ENCODE results near the gene SAMD10. TPM values are rescaled to one million over a fixed set of nuclear protein-coding genes. Genes with fewer than 3 reads are reported as not detected.

The SAMD10 gene
- total and polyA plus RNA-seq, 2 experiments from 2014 or later: 1.6 to 11.0 TPM

- Histone ChIP-seq H3K27me3 (no peaks in the 10 kb centered on the region), H3K36me3 (replicated peaks; ENCODE audit: insufficient read depth, low read depth) (no peaks in the 10 kb centered on the region), H4K20me1 (ENCODE audit: insufficient read depth, poor library complexity, severe bottlenecking) (peaks cover 6% of the 10 kb centered on the region), H3K79me2 (peaks cover 14% of the 10 kb centered on the region), H2AFZ (no peak overlapping the region), H3K4me1 (ENCODE audit: insufficient read depth) (peaks cover 5% of the 10 kb centered on the region), H3K4me3 (no peak overlapping the region), H3K9me2 (replicated peaks; ENCODE audit: insufficient read depth) (no peaks in the 10 kb centered on the region), H3K4me2 (no peak overlapping the region), H3K9me3 (ENCODE audit: low read depth) (no peaks in the 10 kb centered on the region), H3K27ac (no peak overlapping the region)
- WGBS (ENCODE audit: low lambda C conversion rate, missing lambda C conversion rate): 96% methylated on average over 15 of the region's 17 CpGs
- no peak for DNase-seq (ENCODE audit: low spot score)
- TF ChIP-seq EZH2phosphoT487 (IDR thresholded peaks at IDR 0.05; ENCODE audit: low read depth, severe bottlenecking, unreplicated experiment): no peak
- no peak for TF ChIP-seq CTCF (IDR thresholded peaks at IDR 0.05; ENCODE audit: poor library complexity)
- no peak for TF ChIP-seq EZH2 (IDR thresholded peaks at IDR 0.05; ENCODE audit: borderline replicate concordance)
These were observed 19.8 kb downstream of the SAMD10 start for GRCh38 chr20:63959699-63960075.

- Histone ChIP-seq H3K79me2 (peaks cover 20% of the 10 kb centered on the region), H3K9me3 (ENCODE audit: low read depth) (no peaks in the 10 kb centered on the region), H3K27me3 (no peaks in the 10 kb centered on the region), H3K36me3 (replicated peaks; ENCODE audit: insufficient read depth, low read depth) (no peaks in the 10 kb centered on the region), H3K4me1 (ENCODE audit: insufficient read depth) (peaks cover 10% of the 10 kb centered on the region), H3K4me3 (no peak overlapping the region), H2AFZ (no peak overlapping the region), H4K20me1 (ENCODE audit: insufficient read depth, poor library complexity, severe bottlenecking) (peaks cover 12% of the 10 kb centered on the region), H3K27ac (no peak overlapping the region), H3K4me2 (no peak overlapping the region), H3K9me2 (replicated peaks; ENCODE audit: insufficient read depth) (no peaks in the 10 kb centered on the region)
- WGBS (ENCODE audit: low lambda C conversion rate, missing lambda C conversion rate): 87% methylated on average over 10 of the region's 10 CpGs
- no peak for TF ChIP-seq CTCF (IDR thresholded peaks at IDR 0.05; ENCODE audit: poor library complexity)
- TF ChIP-seq EZH2phosphoT487 (IDR thresholded peaks at IDR 0.05; ENCODE audit: low read depth, severe bottlenecking, unreplicated experiment): no peak
- no peak for TF ChIP-seq EZH2 (IDR thresholded peaks at IDR 0.05; ENCODE audit: borderline replicate concordance)
- DNase-seq (ENCODE audit: low spot score): no peak
These were observed 20.3 kb downstream of the SAMD10 start for GRCh38 chr20:63958964-63959698.

GRCh38 chr20:63958471-63958870, 21.0 kb downstream of the SAMD10 start:
- Histone ChIP-seq H3K36me3 (replicated peaks; ENCODE audit: insufficient read depth, low read depth) (no peaks in the 10 kb centered on the region), H4K20me1 (ENCODE audit: insufficient read depth, poor library complexity, severe bottlenecking) (peaks cover 19% of the 10 kb centered on the region), H3K27ac (peak overlapping the region; percentile 90), H3K4me2 (peak overlapping the region; percentile 92), H3K79me2 (peaks cover 26% of the 10 kb centered on the region), H3K4me1 (ENCODE audit: insufficient read depth) (peaks cover 15% of the 10 kb centered on the region), H3K27me3 (no peaks in the 10 kb centered on the region), H3K4me3 (no peak overlapping the region), H3K9me2 (replicated peaks; ENCODE audit: insufficient read depth) (no peaks in the 10 kb centered on the region), H3K9me3 (ENCODE audit: low read depth) (no peaks in the 10 kb centered on the region), H2AFZ (no peak overlapping the region)
- 78% methylated on average over 4 of the region's 4 CpGs for WGBS (ENCODE audit: low lambda C conversion rate, missing lambda C conversion rate)
- DNase-seq (ENCODE audit: low spot score): no peak
- TF ChIP-seq EZH2phosphoT487 (IDR thresholded peaks at IDR 0.05; ENCODE audit: low read depth, severe bottlenecking, unreplicated experiment) (no peak), EZH2 (IDR thresholded peaks at IDR 0.05; ENCODE audit: borderline replicate concordance) (no peak), CTCF (IDR thresholded peaks at IDR 0.05; ENCODE audit: poor library complexity) (no peak)

Data from hepatocyte (in vitro differentiated cells).